Right lobe of liver (tissue), 6 donors: ENCODE data around the gene RTTN. TPM values are rescaled to one million over a fixed set of nuclear protein-coding genes. Genes with fewer than 3 reads are reported as not detected.

Experiments
- ATAC-seq, 4 donors: fragments of 200-7000 bp; cut with Tn5 transposase; one replicate each; pipeline ENCODE4 v1.9.1; 2020; ENCODE audit warnings: mild to moderate bottlenecking in 4 of 4, moderate library complexity in 4 of 4
- DNase-seq, 3 donors: peaks; one replicate each; pipeline ENCODE4 v3.0.0-alpha.2; 2020
- H3K27ac ChIP-seq, 3 donors: fragments of 200-600 bp; one replicate each; pipeline ENCODE4 v1.8.0; 2022
- H3K27me3 ChIP-seq, 2 donors: fragments of 200-600 bp; one replicate each; pipeline ENCODE4 v1.8.0; 2022
- H3K36me3 ChIP-seq, 4 donors: fragments of 200-600 bp; sonication (generic) in 1 of 4; one replicate each; pipeline versions ENCODE4 v1.5.1 to v1.8.0; 2017 to 2022; ENCODE audit warnings: control low read depth in 1 of 4
- H3K4me1 ChIP-seq, 4 donors: fragments of 200-600 bp; sonication (generic) in 1 of 4; one replicate each; pipeline versions ENCODE4 v1.5.1 to v1.8.0; 2017 to 2022; ENCODE audit warnings: control low read depth in 1 of 4
- H3K4me3 ChIP-seq, 3 donors: fragments of 200-600 bp; one replicate each; pipeline ENCODE4 v1.8.0; 2022
- H3K9me3 ChIP-seq, 4 donors: fragments of 200-600 bp; sonication (generic) in 1 of 4; one replicate each; pipeline versions ENCODE4 v1.5.1 to v1.8.0; 2017 to 2022; ENCODE audit warnings: control low read depth in 1 of 4
- CTCF ChIP-seq, 4 donors: fragments of 200-600 bp in 3 of 4; fragments of 450-650 bp in 1 of 4; IDR thresholded peaks; one replicate each; pipeline versions ENCODE4 v1.5.1 to v1.8.0; 2016 to 2022; ENCODE audit warnings: antibody characterized with exemption in 4 of 4, mild to moderate bottlenecking in 2 of 4
- POLR2A ChIP-seq: fragments of 450-650 bp; IDR thresholded peaks from one replicate; pipeline ENCODE4 v1.6.1; 2017; ENCODE audit warnings: antibody characterized with exemption, mild to moderate bottlenecking
- WGBS: methylation state at CpG from one replicate; pipeline ENCODE4 v1.1.6; 2018; ENCODE audit warnings: low coverage, low lambda C conversion rate; ENCODE audit not compliant: insufficient coverage; ENCODE audit errors: missing lambda C conversion rate; 5-methylcytosine and 5-hydroxymethylcytosine counted together
- intact Hi-C, 2 donors: fragments of 100-400 bp; cut with DNase I; formaldehyde crosslinking; loops; one replicate each; pipeline versions ENCODE4 v1.11.2 to v1.14.1; 2022
- total RNA-seq, 6 experiments: library from RNA; depleted of rRNA in 2 of 6; stranded (reverse); fragments of >200 nt in 2 of 6; fragmentation: NEBNext Ultra II Directional in 3 of 6; extraction: Animal tissue kit (Norgen Biotek cat#: 25700) in 3 of 6; gene quantifications; one replicate each; pipeline versions ENCODE4 v1.1.0 to v1.2.4, GENCODE V29; 2016 to 2023
- donor health status: DM: no; HTN: yes; CAD: no.
- donor health status: DM: no; HTN: no; CAD: no.
- donor health status: DM: no; HTN: no; CAD: no.
- donor health status: DM: no; HTN: yes; CAD: no.
- donor health status: DM: no; HTN: yes; CAD: no.

RTTN gene
- total RNA-seq, 6 experiments from 2014 or later, result 2.3 to 7.4 (median 6.5) TPM

- peak in 2 of 4 donors; percentile 30 to 59 for ATAC-seq
- DNase-seq, result no peak
- H3K4me3 ChIP-seq, result no peak overlapping the region
- intact Hi-C loops, result no loop called here
- H3K36me3 ChIP-seq, result peaks cover 0 to 5% (median 0%) of the 10 kb centered on the region in 4 donors
- TF ChIP-seq CTCF (IDR thresholded peaks at IDR 0.05) (no peak), POLR2A (no peak)
- H3K27ac ChIP-seq, result no peak overlapping the region
- 74% methylated on average over 2 of the region's 2 CpGs for WGBS
- no peaks in the 10 kb centered on the region for H3K4me1 ChIP-seq
- no peaks in the 10 kb centered on the region for H3K9me3 ChIP-seq
- H3K27me3 ChIP-seq, result no peaks in the 10 kb centered on the region
Measured at GRCh38 chr18:70146174-70146573, 59.3 kb downstream of the RTTN start.

GRCh38 chr18:70142001-70142400 lies 63.5 kb downstream of the RTTN start:
- no peak overlapping the region for H3K27ac ChIP-seq
- H3K4me1 ChIP-seq, result no peaks in the 10 kb centered on the region
- no peak overlapping the region for H3K4me3 ChIP-seq
- WGBS, result 90% methylated on average over 3 of the region's 3 CpGs
- intact Hi-C loops, result no loop called here
- H3K36me3 ChIP-seq, result no peaks in the 10 kb centered on the region
- no peaks in the 10 kb centered on the region for H3K9me3 ChIP-seq
- ATAC-seq, result no peak
- no peaks in the 10 kb centered on the region for H3K27me3 ChIP-seq
- TF ChIP-seq CTCF (IDR thresholded peaks at IDR 0.05), result no peak
- TF ChIP-seq POLR2A, result no peak
- no peak for DNase-seq

- TF ChIP-seq POLR2A, result no peak
- TF ChIP-seq CTCF (IDR thresholded peaks at IDR 0.05), result no peak
- WGBS, result 100% methylated on average over 1 of the region's 1 CpG
- DNase-seq (no peak), ATAC-seq (no peak)
- H3K4me1 ChIP-seq, result no peaks in the 10 kb centered on the region
- H3K9me3 ChIP-seq, result no peaks in the 10 kb centered on the region
- intact Hi-C loops, result no loop called here
- H3K4me3 ChIP-seq, result no peak overlapping the region
- H3K27ac ChIP-seq, result no peak overlapping the region
- H3K36me3 ChIP-seq, result peaks cover 0 to 6% (median 0%) of the 10 kb centered on the region in 4 donors
- no peaks in the 10 kb centered on the region for H3K27me3 ChIP-seq
Measured at GRCh38 chr18:70139138-70139537, 66.3 kb downstream of the RTTN start.

GRCh38 chr18:70135604-70136003 lies 69.9 kb downstream of the RTTN start:
- no peaks in the 10 kb centered on the region for H3K27me3 ChIP-seq
- H3K4me3 ChIP-seq, result no peak overlapping the region
- H3K4me1 ChIP-seq, result no peaks in the 10 kb centered on the region
- ATAC-seq (no peak), DNase-seq (no peak)
- TF ChIP-seq POLR2A, result no peak
- TF ChIP-seq CTCF (IDR thresholded peaks at IDR 0.05), result no peak
- intact Hi-C loops, result no loop called here
- no peaks in the 10 kb centered on the region for H3K9me3 ChIP-seq
- H3K36me3 ChIP-seq, result peaks cover 0 to 8% (median 0%) of the 10 kb centered on the region in 4 donors
- H3K27ac ChIP-seq, result no peak overlapping the region
- WGBS, result 59% methylated on average over 2 of the region's 2 CpGs

- Histone ChIP-seq H3K4me3 (no peak overlapping the region), H3K27ac (no peak overlapping the region), H3K4me1 (no peaks in the 10 kb centered on the region), H3K27me3 (no peaks in the 10 kb centered on the region), H3K9me3 (no peaks in the 10 kb centered on the region), H3K36me3 (peaks cover 0 to 8% (median 0%) of the 10 kb centered on the region in 4 donors)
- TF ChIP-seq CTCF (IDR thresholded peaks at IDR 0.05) (no peak), POLR2A (no peak)
- DNase-seq (no peak), ATAC-seq (no peak)
- intact Hi-C loops, result no loop called here
- 69% methylated on average over 2 of the region's 2 CpGs for WGBS
Measured at GRCh38 chr18:70132999-70133398, 72.5 kb downstream of the RTTN start.
